ENCODE measurements around the gene CD6. TPM values are rescaled to one million over a fixed set of nuclear protein-coding genes. Genes with fewer than 3 reads are reported as not detected.

The CD6 gene
- total and polyA plus RNA-seq, 2 donors (not counting 3 experiments of a cell fraction or from before 2014, with no cell fraction given), result not detected

DNA sequence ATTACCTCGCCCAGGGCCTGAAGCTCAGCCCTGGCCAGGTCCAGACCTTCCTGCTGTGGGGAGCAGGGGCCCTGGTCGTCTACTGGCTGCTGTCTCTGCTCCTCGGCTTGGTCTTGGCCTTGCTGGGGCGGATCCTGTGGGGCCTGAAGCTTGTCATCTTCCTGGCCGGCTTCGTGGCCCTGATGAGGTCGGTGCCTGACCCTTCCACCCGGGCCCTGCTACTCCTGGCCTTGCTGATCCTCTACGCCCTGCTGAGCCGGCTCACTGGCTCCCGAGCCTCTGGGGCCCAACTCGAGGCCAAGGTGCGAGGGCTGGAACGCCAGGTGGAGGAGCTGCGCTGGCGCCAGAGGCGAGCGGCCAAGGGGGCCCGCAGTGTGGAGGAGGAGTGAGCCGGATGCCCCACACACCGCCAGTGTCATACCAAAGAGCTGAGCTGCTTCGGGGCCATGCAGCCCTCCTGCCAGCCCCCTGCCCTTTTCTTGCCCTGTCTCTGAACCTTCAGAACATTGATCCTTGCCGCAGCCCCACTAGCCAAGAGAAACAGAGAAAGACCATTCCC, 49.6 kb upstream of the CD6 start:
- Histone ChIP-seq H3K27ac (ENCODE audit: insufficient read depth, low read depth, low read length) (no peak overlapping the region), H3K4me3 (replicated peaks in 1 of 3; ENCODE audit: insufficient read depth in 1 of 3, low read depth in 1 of 3, low read length in 3 of 3) (no peak overlapping the region), H3K9me1 (replicated peaks; ENCODE audit: control insufficient read depth, extremely low read depth, insufficient read depth, low read length) (no peaks in the 10 kb centered on the region), H3K9ac (replicated peaks; ENCODE audit: extremely low read depth, insufficient read depth, low read length) (no peak overlapping the region), H3K4me1 (ENCODE audit: control insufficient read depth, extremely low read depth, insufficient read depth, low read length) (peaks cover 31% of the 10 kb centered on the region), H4K20me1 (replicated peaks; ENCODE audit: control insufficient read depth, extremely low read depth, insufficient read depth, low read length) (no peaks in the 10 kb centered on the region), H3K36me3 (ENCODE audit: control insufficient read depth in 2 of 2, extremely low read depth in 1 of 2, insufficient read depth in 2 of 2, low read length in 2 of 2) (peaks cover 3 to 21% of the 10 kb centered on the region in 2 experiments), H3K27me3 (ENCODE audit: control insufficient read depth in 2 of 2, insufficient read depth in 2 of 2, low read length in 2 of 2) (no peaks in the 10 kb centered on the region), H3K79me2 (ENCODE audit: control insufficient read depth, insufficient read depth, low read length) (peaks cover 28% of the 10 kb centered on the region), H3K4me2 (ENCODE audit: insufficient read depth, low read length) (no peak overlapping the region), H3K9me3 (replicated peaks; ENCODE audit: control insufficient read depth, insufficient read depth, low read length) (no peaks in the 10 kb centered on the region), H2AFZ (ENCODE audit: low read depth, low read length) (no peak overlapping the region)
- no TSS peak for BruUV-seq (replicated peaks)
- intact Hi-C loops (cut with micrococcal nuclease) (no loop called here), dilution Hi-C loops (cut with MboI; ENCODE audit: extremely low pct_ligation_motif_present, low sequenced_read_pairs) (no loop called here)
- TF ChIP-seq MYC (IDR thresholded peaks at IDR 0.05; ENCODE audit: low read depth, low read length) (no peak), FOS (IDR thresholded peaks at IDR 0.05; ENCODE audit: borderline replicate concordance, insufficient read depth, low read length) (no peak), POLR2AphosphoS5 (IDR thresholded peaks at IDR 0.05; ENCODE audit: insufficient read depth, low read depth, low read length) (no peak), JUN (IDR thresholded peaks at IDR 0.05; ENCODE audit: borderline replicate concordance, insufficient read depth, insufficient read length, low read depth) (no peak), POLR2A (IDR thresholded peaks at IDR 0.05; ENCODE audit: low read depth, low read length) (no peak), EZH2 (IDR thresholded peaks at IDR 0.05; ENCODE audit: borderline replicate concordance, low read depth, low read length, severe bottlenecking) (no peak), GATA2 (IDR thresholded peaks at IDR 0.05; ENCODE audit: insufficient read depth, insufficient read length, low read depth, low read length) (no peak)
- TF ChIP-seq, protein P1, sequence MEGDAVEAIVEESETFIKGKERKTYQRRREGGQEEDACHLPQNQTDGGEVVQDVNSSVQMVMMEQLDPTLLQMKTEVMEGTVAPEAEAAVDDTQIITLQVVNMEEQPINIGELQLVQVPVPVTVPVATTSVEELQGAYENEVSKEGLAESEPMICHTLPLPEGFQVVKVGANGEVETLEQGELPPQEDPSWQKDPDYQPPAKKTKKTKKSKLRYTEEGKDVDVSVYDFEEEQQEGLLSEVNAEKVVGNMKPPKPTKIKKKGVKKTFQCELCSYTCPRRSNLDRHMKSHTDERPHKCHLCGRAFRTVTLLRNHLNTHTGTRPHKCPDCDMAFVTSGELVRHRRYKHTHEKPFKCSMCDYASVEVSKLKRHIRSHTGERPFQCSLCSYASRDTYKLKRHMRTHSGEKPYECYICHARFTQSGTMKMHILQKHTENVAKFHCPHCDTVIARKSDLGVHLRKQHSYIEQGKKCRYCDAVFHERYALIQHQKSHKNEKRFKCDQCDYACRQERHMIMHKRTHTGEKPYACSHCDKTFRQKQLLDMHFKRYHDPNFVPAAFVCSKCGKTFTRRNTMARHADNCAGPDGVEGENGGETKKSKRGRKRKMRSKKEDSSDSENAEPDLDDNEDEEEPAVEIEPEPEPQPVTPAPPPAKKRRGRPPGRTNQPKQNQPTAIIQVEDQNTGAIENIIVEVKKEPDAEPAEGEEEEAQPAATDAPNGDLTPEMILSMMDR (IDR thresholded peaks at IDR 0.05; ENCODE audit: extremely low read depth in 1 of 2, insufficient read depth in 1 of 2, low read depth in 1 of 2, low read length in 2 of 2), result no peak
- TF ChIP-seq, protein P2, sequence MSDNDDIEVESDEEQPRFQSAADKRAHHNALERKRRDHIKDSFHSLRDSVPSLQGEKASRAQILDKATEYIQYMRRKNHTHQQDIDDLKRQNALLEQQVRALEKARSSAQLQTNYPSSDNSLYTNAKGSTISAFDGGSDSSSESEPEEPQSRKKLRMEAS (IDR thresholded peaks at IDR 0.05; ENCODE audit: insufficient read depth, insufficient read length), result no peak
- ChIA-PET CTCF (interaction anchor here (0.9 kb wide), 1 partner anchor 22 kb away, joined by 5 read pairs; no protein-coding TSS in a partner anchor), POLR2A (no interaction called here)
- no peak for FAIRE-seq
- no peak for DNase-seq (ENCODE audit: low read depth, low spot score)
